Stimulated activated CD4-positive, alpha-beta T cell treated with anti-CD3 and anti-CD28 coated beads, Interleukin-12 subunit alpha, Interleukin-12 subunit beta, amount 100 ng/mL, for 24 hours (primary cell): ENCODE results near the gene ADPRHL1.

Experiments
- DNase-seq, 2 experiments: peaks; one replicate each; pipeline ENCODE4 v3.0.0-alpha.2; 2020; ENCODE audit warnings: low read depth in 2 of 2

ADPRHL1 gene

DNA sequence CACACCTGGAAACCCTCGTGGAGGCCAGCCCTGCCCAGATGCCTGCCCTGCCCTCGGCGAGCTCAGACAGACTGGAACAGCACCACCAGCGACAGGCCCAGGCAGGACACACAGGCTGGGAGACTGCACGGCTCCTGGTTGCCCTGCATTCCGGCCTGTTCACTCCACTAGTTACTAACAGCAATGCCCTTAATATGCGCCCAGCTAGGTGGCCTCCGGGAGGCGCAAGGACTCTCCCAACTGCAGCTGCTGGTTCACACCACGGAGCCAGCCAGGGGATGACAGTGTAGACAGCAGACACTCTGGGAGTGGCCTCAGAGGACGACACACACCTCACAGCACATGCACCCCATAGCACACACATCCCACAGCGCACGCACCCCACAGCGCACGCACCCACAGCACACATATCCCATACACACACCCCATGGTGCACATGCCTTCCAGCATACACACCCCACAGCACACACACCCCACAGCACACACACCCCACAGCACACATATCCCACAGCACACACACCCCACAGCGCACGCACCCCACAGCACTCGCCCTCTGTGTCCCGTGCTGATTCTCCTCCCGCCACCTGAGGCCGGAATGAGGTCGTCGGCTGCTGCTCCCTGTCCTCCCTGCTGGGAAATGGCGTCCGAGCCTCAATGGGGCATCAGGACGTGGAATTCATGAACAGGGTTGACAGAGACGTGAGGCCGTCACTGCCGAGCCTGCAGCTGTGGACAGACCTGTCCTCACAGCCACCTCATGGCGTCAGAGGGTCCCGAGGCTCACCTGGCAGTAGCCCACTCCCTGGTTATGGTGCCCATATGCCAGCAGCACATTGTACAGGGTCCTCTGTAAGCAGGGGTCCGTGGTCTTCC, 103.0 kb downstream of the ADPRHL1 start:
- DNase-seq: no peak
